Medulla oblongata (tissue), 1 donor: ENCODE data around the gene SNAI1.

Experiments used
- DNase-seq: peaks from one replicate; pipeline ENCODE4 v3.0.0-alpha.2; 2015; ENCODE audit errors: extremely low spot score

The SNAI1 gene

GRCh38 chr20:50013976-50014375, 31.2 kb downstream of the SNAI1 start:
- DNase-seq: no peak

- no peak for DNase-seq
Observed at GRCh38 chr20:50014570-50015562, 32.1 kb downstream of the SNAI1 start.

GRCh38 chr20:50015636-50015992, 32.8 kb downstream of the SNAI1 start:
- no peak for DNase-seq

GRCh38 chr20:50015993-50016770, 33.4 kb downstream of the SNAI1 start:
- no peak for DNase-seq

- DNase-seq: no peak
Observed at GRCh38 chr20:50017160-50017559, 34.4 kb downstream of the SNAI1 start.

GRCh38 chr20:50017576-50018248, 34.9 kb downstream of the SNAI1 start:
- DNase-seq: no peak

- peak; percentile 66 for DNase-seq
Observed at GRCh38 chr20:50019466-50020256, 36.9 kb downstream of the SNAI1 start.

- no peak for DNase-seq
Observed at GRCh38 chr20:50020288-50020687, 37.5 kb downstream of the SNAI1 start.

GRCh38 chr20:50022676-50023075, 39.9 kb downstream of the SNAI1 start:
- no peak for DNase-seq

GRCh38 chr20:50023116-50023805, 40.5 kb downstream of the SNAI1 start:
- DNase-seq: no peak

- DNase-seq: no peak
Observed at GRCh38 chr20:50026746-50027575, 44.2 kb downstream of the SNAI1 start.

GRCh38 chr20:50027611-50028105, 44.9 kb downstream of the SNAI1 start:
- DNase-seq: peak; percentile 82

- DNase-seq: no peak
Observed at GRCh38 chr20:50029083-50029696, 46.4 kb downstream of the SNAI1 start.

GRCh38 chr20:50029697-50030461, 47.1 kb downstream of the SNAI1 start:
- DNase-seq: no peak

- DNase-seq: no peak
Observed at GRCh38 chr20:50032955-50033666, 50.3 kb downstream of the SNAI1 start.

GRCh38 chr20:50034567-50035180, 51.9 kb downstream of the SNAI1 start:
- no peak for DNase-seq

- no peak for DNase-seq
Observed at GRCh38 chr20:50036703-50037102, 53.9 kb downstream of the SNAI1 start.
